Keratinocyte (primary cell): Measurements from ENCODE around the gene SIDT1. TPM values are rescaled to one million over a fixed set of nuclear protein-coding genes. Genes with fewer than 3 reads are reported as not detected.

ENCODE experiments used
- DNase-seq: peaks from one replicate; pipeline ENCODE4 v3.0.0-alpha.2; 2011; ENCODE audit warnings: low read depth, missing footprints, low spot score
- FAIRE-seq: peaks from 2 replicates; lab custom pipeline; 2011; peaks lifted over from hg19 to GRCh38; lab: Jason Lieb, UNC
- H2AFZ ChIP-seq: 2 replicates; pipeline ENCODE4 v1.6.0; 2012; ENCODE audit warnings: low read length, control low read depth, inconsistent platforms; ENCODE audit not compliant: control insufficient read depth
- H3K27ac ChIP-seq: 2 replicates; pipeline ENCODE4 v1.5.1; 2011; ENCODE audit warnings: low read length; ENCODE audit not compliant: control insufficient read depth, insufficient read depth
- H3K27me3 ChIP-seq: 3 replicates; pipeline ENCODE4 v1.6.0; 2011; ENCODE audit warnings: low read length; ENCODE audit not compliant: control insufficient read depth, insufficient read depth; ENCODE audit errors: extremely low read depth
- H3K36me3 ChIP-seq, 2 experiments: 2 replicates in 1 of 2; 3 replicates in 1 of 2; pipeline ENCODE4 v1.5.1; 2011; ENCODE audit warnings: low read length in 2 of 2, mild to moderate bottlenecking in 1 of 2; ENCODE audit not compliant: control insufficient read depth in 2 of 2, insufficient read depth in 2 of 2; ENCODE audit errors: extremely low read depth in 1 of 2
- H3K4me1 ChIP-seq: 3 replicates; pipeline ENCODE4 v1.5.1; 2011; ENCODE audit warnings: low read length; ENCODE audit not compliant: control insufficient read depth, insufficient read depth; ENCODE audit errors: extremely low read depth
- H3K4me2 ChIP-seq: 3 replicates; pipeline ENCODE4 v1.6.0; 2011; ENCODE audit warnings: low read depth, low read length; ENCODE audit not compliant: control insufficient read depth, insufficient read depth; ENCODE audit errors: extremely low read depth
- H3K4me3 ChIP-seq, 3 experiments: fragments of 200-600 bp in 1 of 3; sonication (generic) in 1 of 3; 2 replicates in 2 of 3; 3 replicates in 1 of 3; pipeline ENCODE4 v1.5.1; 2011 to 2016; ENCODE audit warnings: low read length in 3 of 3, mild to moderate bottlenecking in 3 of 3, control low read depth in 2 of 3, inconsistent platforms in 1 of 3, low read depth in 1 of 3, mixed read lengths in 1 of 3, mixed run types in 1 of 3, moderate library complexity in 1 of 3; ENCODE audit not compliant: control insufficient read depth in 2 of 3, insufficient read depth in 2 of 3; ENCODE audit errors: extremely low read depth in 1 of 3
- H3K79me2 ChIP-seq: 2 replicates; pipeline ENCODE4 v1.6.0; 2012; ENCODE audit warnings: low read length; ENCODE audit not compliant: control insufficient read depth, insufficient read depth
- H3K9ac ChIP-seq: 3 replicates; pipeline ENCODE4 v1.6.0; 2011; ENCODE audit warnings: low read length; ENCODE audit not compliant: control insufficient read depth, insufficient read depth; ENCODE audit errors: extremely low read depth
- H3K9me1 ChIP-seq: 3 replicates; pipeline ENCODE4 v1.6.0; 2011; ENCODE audit warnings: low read length; ENCODE audit not compliant: control insufficient read depth, insufficient read depth; ENCODE audit errors: extremely low read depth
- H3K9me3 ChIP-seq: 2 replicates; pipeline ENCODE4 v1.5.1; 2012; ENCODE audit warnings: low read depth, low read length; ENCODE audit not compliant: control insufficient read depth
- H4K20me1 ChIP-seq: 3 replicates; pipeline ENCODE4 v1.6.0; 2011; ENCODE audit warnings: low read length; ENCODE audit not compliant: control insufficient read depth, insufficient read depth; ENCODE audit errors: extremely low read depth
- CTCF ChIP-seq, 3 experiments: IDR thresholded peaks in 1 of 3; conservative IDR thresholded peaks in 1 of 3; optimal IDR thresholded peaks in 1 of 3; 2 replicates in 2 of 3; 3 replicates in 1 of 3; pipeline versions ENCODE3 to v1.5.1; 2011; ENCODE audit warnings: low read length in 3 of 3, mild to moderate bottlenecking in 3 of 3, moderate library complexity in 2 of 3, control low read depth in 1 of 3, inconsistent platforms in 1 of 3; ENCODE audit not compliant: insufficient read depth in 2 of 3; ENCODE audit errors: extremely low read depth in 1 of 3
- EZH2 ChIP-seq: IDR thresholded peaks from one replicate; pipeline ENCODE4 v1.6.1; 2012; ENCODE audit warnings: inconsistent platforms, mild to moderate bottlenecking, low read length, moderate library complexity
- dilution Hi-C: fragments of 300-500 bp; cut with MboI; formaldehyde crosslinking; loops from one replicate; pipeline ENCODE4 v1.7.0; 2020; ENCODE audit warnings: low sequenced_read_pairs; ENCODE audit not compliant: extremely low pct_ligation_motif_present
- polyA plus RNA-seq, 5 experiments: library from polyadenylated mRNA; depleted of rRNA in 3 of 5; stranded (reverse) in 3 of 5; stranded (forward) in 1 of 5; unstranded in 1 of 5; fragments of >200 nt; gene quantifications; 1 replicate in 1 of 5; 2 replicates in 3 of 5; 3 replicates in 1 of 5; pipeline versions ENCODE4 v1.2.1 to v1.2.3, GENCODE V29; 2011 to 2012; ENCODE audit warnings: missing spikeins in 2 of 5, low read depth in 1 of 5, low replicate concordance in 1 of 5

Gene SIDT1
- polyA plus RNA-seq, 1 donor (not counting 4 experiments of a cell fraction or from before 2014, with no cell fraction given): 0.12 TPM

DNA sequence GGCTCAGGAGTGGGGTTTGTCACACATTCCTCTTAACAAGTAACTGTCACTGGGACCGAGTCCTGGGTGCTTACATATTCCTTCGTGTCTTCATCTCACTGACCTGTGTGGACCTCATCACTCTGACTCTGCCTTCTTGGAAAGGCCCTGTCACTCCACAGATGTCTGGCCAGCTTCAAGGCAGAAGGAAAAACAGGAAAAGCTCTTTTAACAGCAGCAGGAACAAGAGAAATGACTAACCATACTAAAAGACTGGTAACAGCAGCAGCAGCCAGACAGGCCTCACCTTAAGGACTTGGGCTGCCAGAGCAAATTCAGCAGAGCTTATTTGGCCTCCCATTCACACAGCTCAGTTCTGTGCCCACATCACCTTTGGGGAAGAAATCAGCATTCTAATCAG lies 96.0 kb downstream of the SIDT1 start:
- Histone ChIP-seq H3K9ac (no peak overlapping the region), H3K9me1 (no peaks in the 10 kb centered on the region), H3K4me1 (no peaks in the 10 kb centered on the region), H3K27ac (no peak overlapping the region), H3K4me2 (no peak overlapping the region), H3K79me2 (no peaks in the 10 kb centered on the region), H4K20me1 (no peaks in the 10 kb centered on the region), H2AFZ (no peak overlapping the region), H3K9me3 (no peaks in the 10 kb centered on the region), H3K4me3 (no peak overlapping the region), H3K27me3 (no peaks in the 10 kb centered on the region), H3K36me3 (no peaks in the 10 kb centered on the region)
- dilution Hi-C loops: no loop called here
- FAIRE-seq: no peak
- TF ChIP-seq CTCF (optimal IDR thresholded peaks at IDR 0.05 in 1 of 3, IDR thresholded peaks at IDR 0.05 in 1 of 3, conservative IDR thresholded peaks at IDR 0.05 in 1 of 3; ENCODE audit: extremely low read depth in 1 of 3, insufficient read depth in 2 of 3, low read length in 3 of 3) (no peak), EZH2 (no peak)
- no peak for DNase-seq

DNA sequence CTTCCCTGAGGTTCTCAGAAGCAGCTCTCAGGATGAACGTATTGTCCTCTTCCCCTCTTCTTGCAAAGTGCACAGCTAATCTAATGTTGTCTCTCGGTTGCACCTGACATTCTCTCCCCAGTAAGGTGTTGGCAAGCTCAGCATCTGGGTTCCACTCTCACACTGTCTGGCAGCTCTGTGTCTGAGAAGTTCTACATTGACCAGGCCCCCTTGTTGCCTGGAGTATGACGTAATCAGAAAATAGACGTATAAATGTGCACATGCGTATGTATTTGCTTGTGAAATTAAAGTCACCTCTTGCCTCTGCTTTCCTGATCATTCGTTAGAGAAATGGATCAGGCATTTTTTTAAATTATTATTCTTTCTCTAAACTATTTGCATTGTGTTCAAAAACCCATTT lies 96.4 kb downstream of the SIDT1 start:
- Histone ChIP-seq H3K4me3 (no peak overlapping the region), H4K20me1 (no peaks in the 10 kb centered on the region), H3K9ac (no peak overlapping the region), H3K9me1 (no peaks in the 10 kb centered on the region), H3K79me2 (no peaks in the 10 kb centered on the region), H3K27me3 (no peaks in the 10 kb centered on the region), H3K27ac (no peak overlapping the region), H3K4me1 (no peaks in the 10 kb centered on the region), H3K9me3 (no peaks in the 10 kb centered on the region), H2AFZ (no peak overlapping the region), H3K4me2 (no peak overlapping the region), H3K36me3 (no peaks in the 10 kb centered on the region)
- DNase-seq (no peak), FAIRE-seq (no peak)
- TF ChIP-seq CTCF (optimal IDR thresholded peaks at IDR 0.05 in 1 of 3, IDR thresholded peaks at IDR 0.05 in 1 of 3, conservative IDR thresholded peaks at IDR 0.05 in 1 of 3; ENCODE audit: extremely low read depth in 1 of 3, insufficient read depth in 2 of 3, low read length in 3 of 3) (no peak), EZH2 (no peak)
- dilution Hi-C loops: no loop called here
